GM12872 (cell line): Measurements from ENCODE around the gene KITLG.

Source experiments
- CTCF ChIP-seq: IDR thresholded peaks from 3 replicates; pipeline ENCODE4 v1.5.1; 2011; ENCODE audit warnings: low read depth, mild to moderate bottlenecking, low read length, moderate library complexity; ENCODE audit not compliant: insufficient read depth

KITLG gene

GRCh38 chr12:88471331-88472045, 108.8 kb downstream of the KITLG start:
- TF ChIP-seq CTCF, result no peak

- TF ChIP-seq CTCF, result no peak
These were observed 111.1 kb downstream of the KITLG start for GRCh38 chr12:88469154-88469553.

GRCh38 chr12:88468581-88468980, 111.7 kb downstream of the KITLG start:
- TF ChIP-seq CTCF, result no peak

GRCh38 chr12:88458327-88458726, 121.9 kb downstream of the KITLG start:
- no peak for TF ChIP-seq CTCF

GRCh38 chr12:88453323-88453722, 126.9 kb downstream of the KITLG start:
- TF ChIP-seq CTCF, result no peak

GRCh38 chr12:88451205-88451604, 129.1 kb downstream of the KITLG start:
- TF ChIP-seq CTCF, result no peak

- no peak for TF ChIP-seq CTCF
These were observed 130.1 kb downstream of the KITLG start for GRCh38 chr12:88450136-88450535.
